ENCODE measurements around the gene DHRS13. TPM values are rescaled to one million over a fixed set of nuclear protein-coding genes. Genes with fewer than 3 reads are reported as not detected.

DHRS13 gene
- total and polyA plus RNA-seq, 4 donors: 5.0 to 91.6 (median 11.0) TPM

GRCh38 chr17:28917029-28917428 is 14.2 kb upstream of the DHRS13 start:
- no peak for TF ChIP-seq CTCF (IDR thresholded peaks at IDR 0.05; ENCODE audit: low read depth, low read length, missing input control)
- no peak for TF ChIP-seq GABPA (IDR thresholded peaks at IDR 0.05 in 1 of 2, conservative IDR thresholded peaks at IDR 0.05 in 1 of 2)
- H3K4me3 ChIP-seq (ENCODE audit: low read depth in 1 of 3, low read length in 3 of 3): no peak overlapping the region
- peaks cover 9 to 12% (median 12%) of the 10 kb centered on the region in 4 donors for H3K4me1 ChIP-seq (ENCODE audit: control insufficient read depth in 4 of 4, insufficient read depth in 4 of 4, low read length in 3 of 4)
- no peak overlapping the region for H3K27ac ChIP-seq (ENCODE audit: low read depth in 1 of 2, low read length in 2 of 2)
- no peaks in the 10 kb centered on the region for H3K27me3 ChIP-seq (ENCODE audit: control insufficient read depth in 4 of 4, insufficient read depth in 4 of 4, low read length in 3 of 4)
- H3K9me3 ChIP-seq (ENCODE audit: control insufficient read depth in 4 of 4, low read length in 3 of 4): no peaks in the 10 kb centered on the region
- H3K9ac ChIP-seq (ENCODE audit: low read depth in 1 of 2, low read length in 2 of 2): no peak overlapping the region
- H3K36me3 ChIP-seq (ENCODE audit: control insufficient read depth in 4 of 4, insufficient read depth in 3 of 4, low read depth in 1 of 4, low read length in 3 of 4): peaks cover 23 to 80% (median 64%) of the 10 kb centered on the region in 4 donors
- DNase-seq (ENCODE audit: low spot score): no peak
- WGBS: 84% methylated on average over 12 of the region's 12 CpGs

GRCh38 chr17:28916302-28916934 is 13.5 kb upstream of the DHRS13 start:
- 41% methylated on average over 6 of the region's 6 CpGs for WGBS
- no peak overlapping the region for H3K27ac ChIP-seq (ENCODE audit: low read depth in 1 of 2, low read length in 2 of 2)
- no peak overlapping the region for H3K9ac ChIP-seq (ENCODE audit: low read depth in 1 of 2, low read length in 2 of 2)
- DNase-seq (ENCODE audit: low spot score): no peak
- TF ChIP-seq RAD21 (IDR thresholded peaks at IDR 0.05) (peak; percentile 82 to 88), YY1 (IDR thresholded peaks at IDR 0.05) (no peak), CTCF (IDR thresholded peaks at IDR 0.05; ENCODE audit: low read depth, low read length, missing input control) (peak; percentile 63)
- no peaks in the 10 kb centered on the region for H3K27me3 ChIP-seq (ENCODE audit: control insufficient read depth in 4 of 4, insufficient read depth in 4 of 4, low read length in 3 of 4)
- peaks cover 23 to 80% (median 62%) of the 10 kb centered on the region in 4 donors for H3K36me3 ChIP-seq (ENCODE audit: control insufficient read depth in 4 of 4, insufficient read depth in 3 of 4, low read depth in 1 of 4, low read length in 3 of 4)
- H3K4me3 ChIP-seq (ENCODE audit: low read depth in 1 of 3, low read length in 3 of 3): no peak overlapping the region
- peaks cover 11 to 16% (median 15%) of the 10 kb centered on the region in 4 donors for H3K4me1 ChIP-seq (ENCODE audit: control insufficient read depth in 4 of 4, insufficient read depth in 4 of 4, low read length in 3 of 4)
- H3K9me3 ChIP-seq (ENCODE audit: control insufficient read depth in 4 of 4, low read length in 3 of 4): no peaks in the 10 kb centered on the region

- H3K9me3 ChIP-seq (ENCODE audit: control insufficient read depth in 4 of 4, low read length in 3 of 4): no peaks in the 10 kb centered on the region
- DNase-seq (ENCODE audit: low spot score): no peak
- peak overlapping the region; percentile 43 to 77 for H3K27ac ChIP-seq (ENCODE audit: low read depth in 1 of 2, low read length in 2 of 2)
- H3K27me3 ChIP-seq (ENCODE audit: control insufficient read depth in 4 of 4, insufficient read depth in 4 of 4, low read length in 3 of 4): no peaks in the 10 kb centered on the region
- H3K4me1 ChIP-seq (ENCODE audit: control insufficient read depth in 4 of 4, insufficient read depth in 4 of 4, low read length in 3 of 4): peaks cover 15 to 16% (median 16%) of the 10 kb centered on the region in 4 donors
- WGBS: 92% methylated on average over 6 of the region's 6 CpGs
- H3K36me3 ChIP-seq (ENCODE audit: control insufficient read depth in 4 of 4, insufficient read depth in 3 of 4, low read depth in 1 of 4, low read length in 3 of 4): peaks cover 25 to 86% (median 70%) of the 10 kb centered on the region in 4 donors
- TF ChIP-seq JUND (IDR thresholded peaks at IDR 0.05): no peak
- TF ChIP-seq RXRA (IDR thresholded peaks at IDR 0.05): no peak
- TF ChIP-seq HNF4G (IDR thresholded peaks at IDR 0.05): no peak
- TF ChIP-seq REST (IDR thresholded peaks at IDR 0.05): no peak
- TF ChIP-seq GABPA (IDR thresholded peaks at IDR 0.05 in 1 of 2, conservative IDR thresholded peaks at IDR 0.05 in 1 of 2): no peak
- H3K9ac ChIP-seq (ENCODE audit: low read depth in 1 of 2, low read length in 2 of 2): no peak overlapping the region
- no peak overlapping the region for H3K4me3 ChIP-seq (ENCODE audit: low read depth in 1 of 3, low read length in 3 of 3)
Measured at GRCh38 chr17:28912938-28913333, 10.1 kb upstream of the DHRS13 start.
